Right lobe of liver (tissue), 4 donors: Measurements from ENCODE around the gene C18orf63.

Experiments
- POLR2A ChIP-seq: fragments of 450-650 bp; IDR thresholded peaks from one replicate; pipeline ENCODE4 v1.6.1; 2017; ENCODE audit warnings: antibody characterized with exemption, mild to moderate bottlenecking
- TF ChIP-seq, protein P1 (sequence below), 4 donors: fragments of 200-600 bp in 3 of 4; fragments of 450-650 bp in 1 of 4; IDR thresholded peaks; one replicate each; pipeline versions ENCODE4 v1.5.1 to v1.8.0; 2016 to 2022; ENCODE audit warnings: antibody characterized with exemption in 4 of 4, mild to moderate bottlenecking in 2 of 4
- donor health status: DM: no; HTN: no; CAD: no.
- donor health status: DM: no; HTN: no; CAD: no.
- donor health status: DM: no; HTN: yes; CAD: no.

- TF ChIP-seq, protein P1, sequence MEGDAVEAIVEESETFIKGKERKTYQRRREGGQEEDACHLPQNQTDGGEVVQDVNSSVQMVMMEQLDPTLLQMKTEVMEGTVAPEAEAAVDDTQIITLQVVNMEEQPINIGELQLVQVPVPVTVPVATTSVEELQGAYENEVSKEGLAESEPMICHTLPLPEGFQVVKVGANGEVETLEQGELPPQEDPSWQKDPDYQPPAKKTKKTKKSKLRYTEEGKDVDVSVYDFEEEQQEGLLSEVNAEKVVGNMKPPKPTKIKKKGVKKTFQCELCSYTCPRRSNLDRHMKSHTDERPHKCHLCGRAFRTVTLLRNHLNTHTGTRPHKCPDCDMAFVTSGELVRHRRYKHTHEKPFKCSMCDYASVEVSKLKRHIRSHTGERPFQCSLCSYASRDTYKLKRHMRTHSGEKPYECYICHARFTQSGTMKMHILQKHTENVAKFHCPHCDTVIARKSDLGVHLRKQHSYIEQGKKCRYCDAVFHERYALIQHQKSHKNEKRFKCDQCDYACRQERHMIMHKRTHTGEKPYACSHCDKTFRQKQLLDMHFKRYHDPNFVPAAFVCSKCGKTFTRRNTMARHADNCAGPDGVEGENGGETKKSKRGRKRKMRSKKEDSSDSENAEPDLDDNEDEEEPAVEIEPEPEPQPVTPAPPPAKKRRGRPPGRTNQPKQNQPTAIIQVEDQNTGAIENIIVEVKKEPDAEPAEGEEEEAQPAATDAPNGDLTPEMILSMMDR (IDR thresholded peaks at IDR 0.05): peak; percentile 65 to 70 (median 68)
- TF ChIP-seq POLR2A: no peak
These were observed 15.8 kb downstream of the C18orf63 start for GRCh38 chr18:74331404-74331803.
